A673 (cell line): ENCODE data around the gene MYH15.

Experiments used
- CTCF ChIP-seq: fragments of 300-800, 200-600 bp; sonication (generic); conservative IDR thresholded peaks from 2 replicates; pipeline ENCODE4 v1.5.1; 2017; ENCODE audit warnings: low read depth, mild to moderate bottlenecking, antibody characterized with exemption, low read length, moderate library complexity, mixed read lengths
- EZH2 ChIP-seq: fragments of 200-600 bp; sonication (generic); IDR thresholded peaks from 2 replicates; pipeline ENCODE4 v1.6.1; 2017; ENCODE audit warnings: borderline replicate concordance, low read depth, mild to moderate bottlenecking, mixed read lengths, antibody characterized with exemption, low read length; ENCODE audit not compliant: poor library complexity, severe bottlenecking

DNA sequence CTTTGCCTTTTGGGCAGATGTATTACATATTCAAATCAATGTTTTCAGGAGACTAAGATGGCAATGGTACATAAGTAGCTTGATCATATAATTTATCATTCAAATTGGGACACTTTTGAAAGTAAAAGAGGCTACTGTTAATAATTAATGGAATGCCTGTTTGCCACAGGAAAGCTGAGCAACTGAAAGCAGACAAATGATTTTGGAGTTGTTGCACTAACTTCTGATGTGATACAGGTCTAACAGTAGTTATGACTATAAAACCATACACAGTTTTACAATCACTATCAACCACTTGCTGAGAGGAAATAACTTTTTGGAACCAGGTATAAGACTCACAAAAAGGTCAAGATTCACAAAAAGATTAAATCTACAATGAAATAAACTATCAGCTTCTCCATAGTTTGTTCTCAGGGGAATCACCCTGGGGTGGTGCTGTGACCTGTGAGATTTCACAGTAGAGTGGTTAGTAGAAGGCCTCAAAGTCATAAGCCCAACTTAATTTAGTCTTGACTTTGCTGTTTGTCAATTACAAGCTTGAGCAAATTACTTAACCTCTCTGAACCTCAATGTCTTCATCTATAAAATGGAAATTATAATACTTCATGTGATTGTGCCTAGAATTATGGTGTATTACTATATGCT lies 171.4 kb downstream of the MYH15 start:
- no peak for TF ChIP-seq CTCF
- no peak for TF ChIP-seq EZH2
